ENCODE measurements around the gene OR6M1.

Gene OR6M1

GRCh38 chr11:123801765-123802164 is 4.4 kb downstream of the OR6M1 start:
- POLR2A ChIA-PET: no interaction called here
- CTCF ChIA-PET: no interaction called here
- no peak for TF ChIP-seq L3MBTL2 (conservative IDR thresholded peaks at IDR 0.05)
- no peak for DNase-seq (ENCODE audit: extremely low spot score)

- no peak for TF ChIP-seq BHLHE40 (IDR thresholded peaks at IDR 0.05; ENCODE audit: borderline replicate concordance)
- TF ChIP-seq LEF1 (IDR thresholded peaks at IDR 0.05; ENCODE audit: borderline replicate concordance): no peak
- TF ChIP-seq PKNOX1 (IDR thresholded peaks at IDR 0.05): no peak
- TF ChIP-seq FOXA1 (IDR thresholded peaks at IDR 0.05): no peak
- no peak for TF ChIP-seq TARDBP (IDR thresholded peaks at IDR 0.05)
- TF ChIP-seq ARNT (IDR thresholded peaks at IDR 0.05): no peak
- TF ChIP-seq SUZ12 (IDR thresholded peaks at IDR 0.05): no peak
- no peak for TF ChIP-seq FOXK2 (IDR thresholded peaks at IDR 0.05)
- no peak for TF ChIP-seq L3MBTL2 (conservative IDR thresholded peaks at IDR 0.05)
- no peak for TF ChIP-seq FOXM1 (IDR thresholded peaks at IDR 0.05; ENCODE audit: borderline replicate concordance)
- TF ChIP-seq HDGF (IDR thresholded peaks at IDR 0.05; ENCODE audit: borderline replicate concordance): no peak
- no peak for TF ChIP-seq ELF4 (IDR thresholded peaks at IDR 0.05)
- TF ChIP-seq CTBP1 (IDR thresholded peaks at IDR 0.05; ENCODE audit: borderline replicate concordance): no peak
- TF ChIP-seq NFRKB (IDR thresholded peaks at IDR 0.05): no peak
- DNase-seq (ENCODE audit: extremely low spot score): no peak
- ChIA-PET CTCF (no interaction called here), POLR2A (no interaction called here)
These were observed 6.1 kb downstream of the OR6M1 start for GRCh38 chr11:123800036-123800435.

GRCh38 chr11:123799438-123799837 is 6.7 kb downstream of the OR6M1 start:
- DNase-seq (ENCODE audit: extremely low spot score): no peak
- TF ChIP-seq NFRKB (IDR thresholded peaks at IDR 0.05) (no peak), BHLHE40 (IDR thresholded peaks at IDR 0.05; ENCODE audit: borderline replicate concordance) (no peak), ARNT (IDR thresholded peaks at IDR 0.05) (no peak), TARDBP (IDR thresholded peaks at IDR 0.05) (no peak), CTBP1 (IDR thresholded peaks at IDR 0.05; ENCODE audit: borderline replicate concordance) (no peak), SP1 (IDR thresholded peaks at IDR 0.05) (no peak)
- ChIA-PET POLR2A (no interaction called here), CTCF (no interaction called here)

- CTCF ChIA-PET: no interaction called here
- DNase-seq (ENCODE audit: extremely low spot score): no peak
- POLR2A ChIA-PET: no interaction called here
- no peak for TF ChIP-seq FOXA1 (IDR thresholded peaks at IDR 0.05)
- no peak for TF ChIP-seq FOXK2 (IDR thresholded peaks at IDR 0.05)
- TF ChIP-seq PKNOX1 (IDR thresholded peaks at IDR 0.05): no peak
- TF ChIP-seq CTBP1 (IDR thresholded peaks at IDR 0.05; ENCODE audit: borderline replicate concordance): no peak
These were observed 7.5 kb downstream of the OR6M1 start for GRCh38 chr11:123798513-123799252.

- ChIA-PET POLR2A (no interaction called here), CTCF (no interaction called here)
- TF ChIP-seq LEF1 (IDR thresholded peaks at IDR 0.05; ENCODE audit: borderline replicate concordance): no peak
- no peak for TF ChIP-seq HDGF (IDR thresholded peaks at IDR 0.05; ENCODE audit: borderline replicate concordance)
- no peak for TF ChIP-seq SP1 (IDR thresholded peaks at IDR 0.05)
- no peak for TF ChIP-seq PKNOX1 (IDR thresholded peaks at IDR 0.05)
- no peak for TF ChIP-seq ARNT (IDR thresholded peaks at IDR 0.05)
- no peak for TF ChIP-seq NFRKB (IDR thresholded peaks at IDR 0.05)
- TF ChIP-seq ELF4 (IDR thresholded peaks at IDR 0.05): no peak
- TF ChIP-seq L3MBTL2 (conservative IDR thresholded peaks at IDR 0.05): no peak
- DNase-seq (ENCODE audit: extremely low spot score): no peak
These were observed 8.1 kb downstream of the OR6M1 start for GRCh38 chr11:123798079-123798478.

- no peak for DNase-seq (ENCODE audit: extremely low spot score)
- POLR2A ChIA-PET: no interaction called here
- CTCF ChIA-PET: no interaction called here
- TF ChIP-seq PKNOX1 (IDR thresholded peaks at IDR 0.05): no peak
- no peak for TF ChIP-seq CTBP1 (IDR thresholded peaks at IDR 0.05; ENCODE audit: borderline replicate concordance)
These were observed 8.6 kb downstream of the OR6M1 start for GRCh38 chr11:123797541-123797940.

- ChIA-PET CTCF (no interaction called here), POLR2A (no interaction called here)
- no peak for DNase-seq (ENCODE audit: extremely low spot score)
- TF ChIP-seq FOXK2 (IDR thresholded peaks at IDR 0.05) (no peak), PKNOX1 (IDR thresholded peaks at IDR 0.05) (no peak), FOXM1 (IDR thresholded peaks at IDR 0.05; ENCODE audit: borderline replicate concordance) (no peak), ARNT (IDR thresholded peaks at IDR 0.05) (no peak), NFRKB (IDR thresholded peaks at IDR 0.05) (no peak), ZNF384 (IDR thresholded peaks at IDR 0.05) (no peak), BHLHE40 (IDR thresholded peaks at IDR 0.05; ENCODE audit: borderline replicate concordance) (no peak), SUZ12 (IDR thresholded peaks at IDR 0.05) (no peak), L3MBTL2 (conservative IDR thresholded peaks at IDR 0.05) (no peak), HDGF (IDR thresholded peaks at IDR 0.05; ENCODE audit: borderline replicate concordance) (no peak), SP1 (IDR thresholded peaks at IDR 0.05) (no peak), TARDBP (IDR thresholded peaks at IDR 0.05) (no peak), LEF1 (IDR thresholded peaks at IDR 0.05; ENCODE audit: borderline replicate concordance) (no peak), CTBP1 (IDR thresholded peaks at IDR 0.05; ENCODE audit: borderline replicate concordance) (no peak), FOXA1 (IDR thresholded peaks at IDR 0.05) (no peak), ELF4 (IDR thresholded peaks at IDR 0.05) (no peak)
These were observed 9.0 kb downstream of the OR6M1 start for GRCh38 chr11:123797114-123797513.

All from HEK293T (cell line).